GM18508 (cell line): ENCODE results near the gene BBS9.
"Not testable (repeated sequence)": the region's sequence is repeated elsewhere in the genome, so short reads cannot be mapped to it uniquely, and the experiment has no call there.

Experiments used
- ATAC-seq: cut with Tn5 transposase; IDR thresholded peaks from one replicate; pipeline ENCODE4 v1.9.1; 2021; ENCODE audit warnings: moderate number of reproducible peaks; ENCODE audit not compliant: insufficient read depth, unreplicated experiment

Gene BBS9

DNA sequence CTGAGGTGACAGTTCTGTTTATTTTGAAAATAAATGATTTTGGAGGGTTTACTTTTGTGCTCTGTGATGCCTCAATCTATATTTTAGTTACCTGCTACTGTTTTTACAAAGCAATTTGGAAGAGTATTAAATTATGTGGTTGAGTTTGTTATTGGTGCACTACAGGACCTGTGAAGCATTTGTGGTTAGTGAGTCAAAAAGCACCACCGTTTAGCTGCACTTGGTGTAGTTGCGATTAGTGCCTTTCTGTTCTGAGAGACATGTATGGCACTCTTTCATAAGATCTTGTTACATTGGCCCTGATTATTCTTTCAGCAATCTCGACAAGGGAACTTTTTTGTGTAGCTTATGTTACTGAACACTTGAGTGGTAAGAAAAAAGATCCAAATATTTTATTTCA is 132.2 kb downstream of the BBS9 start:
- peak; percentile 65 for ATAC-seq

DNA sequence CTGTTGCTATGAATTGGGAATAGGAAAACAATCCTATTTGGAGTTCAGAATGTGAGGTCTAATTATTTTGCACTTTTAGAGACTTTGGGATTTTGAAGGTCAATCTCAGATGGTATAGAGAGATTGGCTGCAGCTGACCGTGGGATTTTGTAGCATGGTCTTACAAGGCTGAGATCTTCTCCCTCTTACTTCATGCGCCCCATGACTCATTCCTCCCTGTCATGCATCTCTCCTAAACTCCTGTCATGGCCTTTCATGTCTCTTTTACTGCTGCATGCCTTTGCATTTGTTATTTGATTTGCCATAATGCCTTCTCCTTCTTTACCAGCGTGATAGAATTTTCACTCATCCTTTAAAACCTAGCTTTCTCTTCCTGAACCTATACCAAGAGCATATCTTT is 133.1 kb downstream of the BBS9 start:
- no peak for ATAC-seq

- ATAC-seq = not testable (repeated sequence)
Measured at GRCh38 chr7:33271839-33272371, 142.5 kb downstream of the BBS9 start.

DNA sequence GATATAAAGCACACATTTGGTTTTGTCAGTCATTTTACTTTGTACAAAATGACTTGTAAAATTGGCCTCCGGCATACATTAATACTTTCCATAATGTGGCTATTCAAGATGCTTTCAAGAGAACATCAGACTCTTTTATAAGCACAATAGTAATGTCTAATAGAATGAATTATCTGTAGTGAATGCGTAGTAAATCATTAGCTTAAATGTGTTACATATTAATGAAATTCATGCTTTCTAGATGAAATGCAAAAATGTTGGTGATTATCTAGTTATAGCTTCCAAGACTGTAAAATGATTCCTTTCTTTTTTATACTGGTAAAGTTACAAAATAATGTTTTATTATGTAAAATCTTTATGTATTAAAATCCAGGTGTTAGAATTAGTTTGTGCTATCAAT is 144.0 kb downstream of the BBS9 start:
- no peak for ATAC-seq

- no peak for ATAC-seq
Measured at GRCh38 chr7:33276325-33276724, 147.0 kb downstream of the BBS9 start.

DNA sequence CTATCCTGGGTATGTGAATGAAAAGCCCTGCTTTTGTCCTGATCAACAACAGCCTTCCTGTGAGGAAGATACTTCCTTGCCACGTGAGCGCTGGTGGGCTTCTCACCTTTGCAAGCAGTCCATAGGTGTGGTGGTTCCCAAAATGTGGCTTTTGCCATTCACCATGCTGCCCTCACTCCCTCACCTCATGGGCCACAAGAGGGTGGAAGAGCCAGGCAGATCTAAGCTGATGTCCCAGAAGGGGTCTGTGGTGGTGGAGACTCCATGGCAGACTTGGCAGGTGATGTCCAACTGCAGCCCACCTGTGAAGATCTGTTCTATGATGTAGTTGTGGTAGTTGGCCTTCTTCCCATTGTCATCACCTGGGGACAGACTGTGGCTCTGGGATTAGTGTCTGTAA is 147.4 kb downstream of the BBS9 start:
- ATAC-seq = no peak

DNA sequence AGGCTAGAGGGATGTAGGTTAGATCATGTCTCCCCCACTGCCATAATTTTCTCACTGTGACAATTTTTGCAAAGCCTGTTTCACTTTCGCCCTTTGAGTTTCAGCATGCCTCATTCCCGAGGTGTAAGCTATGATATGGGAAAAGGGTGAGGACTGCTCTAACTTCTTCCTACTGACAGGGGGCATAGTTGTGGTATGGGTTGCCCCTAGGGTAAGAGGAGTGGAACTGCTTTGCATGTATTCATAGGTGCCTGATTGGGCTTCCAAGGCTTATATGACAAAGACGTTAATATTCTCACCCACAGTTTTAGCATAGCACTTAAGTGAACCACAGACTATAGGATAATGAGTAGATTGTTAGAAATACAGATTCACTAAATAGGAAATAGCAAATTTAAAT is 148.7 kb downstream of the BBS9 start:
- ATAC-seq = no peak

DNA sequence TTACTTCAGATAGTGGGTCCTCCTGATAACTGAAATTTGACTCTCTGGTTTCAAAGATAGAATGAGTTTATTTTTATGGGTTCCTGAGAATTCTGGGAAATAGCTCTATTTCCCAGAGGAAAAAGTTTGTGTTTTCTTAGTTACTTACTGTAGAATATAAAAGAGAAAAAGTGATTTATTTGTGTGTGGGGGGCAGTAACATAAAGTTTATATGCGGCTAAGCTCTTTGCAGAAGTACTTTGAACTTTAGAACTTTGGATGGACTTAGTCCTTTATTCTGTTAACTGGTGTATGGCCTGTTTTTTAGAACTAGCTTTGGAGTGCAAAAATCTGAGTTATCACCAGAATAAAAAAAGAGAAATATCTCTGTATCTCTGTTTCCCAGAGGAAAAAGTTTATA is 157.1 kb downstream of the BBS9 start:
- ATAC-seq = no peak

DNA sequence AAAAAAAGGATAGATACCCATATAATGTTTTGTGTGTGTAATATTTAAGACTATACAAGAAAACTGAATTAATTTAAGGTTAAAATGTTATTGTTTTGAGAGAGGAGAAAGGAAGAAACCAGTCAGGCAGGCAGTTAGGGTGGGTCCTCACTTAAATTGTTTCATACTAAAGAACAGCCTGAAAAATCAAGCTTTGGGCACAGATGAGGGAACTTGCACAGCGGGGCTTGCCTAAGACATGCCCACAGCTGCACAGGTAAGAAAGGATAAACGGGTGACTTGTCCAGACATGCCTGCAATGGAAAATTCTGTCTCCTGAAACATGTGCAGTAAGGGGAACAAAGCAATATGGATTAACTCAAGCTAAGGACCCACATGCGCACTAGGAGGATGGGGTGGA is 158.4 kb downstream of the BBS9 start:
- no peak for ATAC-seq

- no peak for ATAC-seq
Measured at GRCh38 chr7:33298848-33299247, 169.5 kb downstream of the BBS9 start.

GRCh38 chr7:33299425-33299824 is 170.1 kb downstream of the BBS9 start:
- no peak for ATAC-seq

DNA sequence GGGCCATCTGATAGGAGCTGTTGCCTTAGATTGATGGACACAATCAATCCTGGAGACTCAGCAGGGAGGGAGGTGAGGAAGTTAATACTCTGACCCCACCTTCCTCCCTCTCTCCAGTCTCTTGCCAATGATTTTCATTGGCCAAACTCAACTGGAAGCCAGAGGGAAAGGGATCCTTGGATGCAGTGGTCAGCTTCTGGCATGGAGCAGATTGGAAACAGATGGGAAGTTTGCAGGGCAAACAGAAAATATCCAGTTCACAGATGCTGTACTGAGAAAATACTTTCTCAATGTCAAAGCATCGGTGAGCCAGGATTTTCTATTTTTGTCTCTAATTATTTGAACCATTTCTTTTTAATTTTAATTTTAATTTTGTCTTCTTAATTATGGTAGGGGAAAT is 170.8 kb downstream of the BBS9 start:
- no peak for ATAC-seq

DNA sequence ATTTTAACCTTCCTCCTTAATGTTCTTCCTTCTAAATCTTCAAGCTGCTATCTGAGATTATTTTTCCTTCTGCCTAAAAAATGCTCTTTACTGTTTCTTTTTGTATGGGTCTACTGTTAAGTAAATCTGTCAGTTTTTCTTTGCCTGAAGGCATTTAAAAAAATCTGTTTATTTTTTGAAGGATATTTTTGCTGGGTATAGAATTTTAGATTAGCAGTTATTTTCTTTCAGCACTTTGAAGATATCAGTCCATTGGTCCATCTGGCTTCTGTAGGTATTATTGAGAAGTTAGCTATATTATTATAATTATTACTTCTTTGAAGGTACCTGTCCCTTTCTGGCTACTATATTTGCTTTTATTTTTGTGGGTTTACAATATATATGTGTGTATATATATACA is 171.4 kb downstream of the BBS9 start:
- ATAC-seq = no peak

- not testable (repeated sequence) for ATAC-seq
Measured at GRCh38 chr7:33303978-33304557, 174.7 kb downstream of the BBS9 start.

DNA sequence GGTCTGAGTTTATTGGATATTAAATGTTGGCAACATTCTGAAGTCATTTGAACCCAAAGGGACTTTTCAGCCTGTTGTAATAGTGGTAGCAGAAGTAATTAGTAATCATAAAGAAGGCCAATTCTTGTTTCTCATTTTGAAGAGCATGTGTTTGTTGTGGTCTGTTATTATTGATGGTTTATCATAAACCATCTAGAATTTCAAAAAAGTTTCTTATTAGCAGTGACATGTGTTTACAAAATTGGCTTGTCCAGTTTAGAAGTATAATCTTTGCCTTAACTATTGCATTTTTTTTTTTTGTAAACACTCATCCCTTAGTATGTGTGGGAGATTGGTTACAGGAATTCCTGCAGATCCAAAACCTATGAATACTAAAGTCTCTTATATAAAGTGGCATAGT is 177.8 kb downstream of the BBS9 start:
- no peak for ATAC-seq

DNA sequence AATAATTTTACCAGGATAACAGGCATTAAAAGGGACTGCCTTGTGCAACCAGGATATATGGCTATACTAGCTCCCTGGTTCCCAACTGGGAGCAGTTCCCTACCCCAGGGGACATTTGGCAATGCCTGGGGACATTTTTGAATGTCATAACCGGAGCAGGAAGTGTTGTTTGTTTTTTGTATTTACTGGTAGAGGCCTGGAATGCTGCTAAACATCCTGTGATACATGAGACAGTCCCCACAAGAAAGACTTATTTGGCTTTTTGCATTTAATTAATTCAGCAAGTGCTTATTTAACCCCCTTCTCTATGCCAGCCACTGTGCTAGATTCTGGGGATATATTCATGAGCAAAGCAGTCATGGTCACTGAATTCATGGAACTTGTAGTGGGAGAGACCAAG is 181.2 kb downstream of the BBS9 start:
- ATAC-seq = no peak

DNA sequence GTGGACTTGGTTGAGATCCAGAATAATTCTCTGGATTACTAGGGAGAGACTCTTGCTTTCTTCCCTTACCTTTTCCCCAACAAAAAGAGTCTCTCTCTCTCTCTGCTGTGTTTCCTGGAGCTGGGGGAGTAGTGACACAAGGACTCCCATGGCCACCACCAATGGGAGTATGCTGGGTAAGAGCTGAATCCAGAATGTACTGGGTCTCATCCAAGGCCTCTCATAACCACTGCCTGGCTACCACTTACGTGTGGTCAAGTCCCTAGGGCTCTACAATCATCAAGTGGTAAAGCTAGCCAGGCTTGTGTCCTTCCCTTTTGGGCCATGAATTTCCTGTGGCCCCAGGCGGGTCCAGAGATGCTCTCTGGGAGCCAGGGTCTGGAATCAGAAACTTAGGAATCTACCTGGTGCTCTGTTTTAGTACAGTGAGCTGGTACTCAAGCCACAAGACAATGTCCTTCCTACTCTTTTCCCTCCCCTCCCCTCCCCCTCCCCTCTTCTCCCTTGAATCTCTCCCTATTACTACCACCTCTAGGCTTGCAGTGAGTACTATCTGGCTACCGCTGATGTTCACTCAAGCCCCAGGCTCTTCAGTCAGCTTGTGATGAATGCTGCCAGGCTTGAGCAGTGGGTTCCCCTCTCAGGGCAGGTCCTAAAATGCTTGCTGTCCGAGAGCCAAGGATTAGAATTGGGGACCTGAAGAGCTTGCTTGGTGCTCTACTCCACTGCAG is 196.6 kb downstream of the BBS9 start:
- no peak for ATAC-seq

- ATAC-seq = no peak
Measured at GRCh38 chr7:33326485-33326848, 197.1 kb downstream of the BBS9 start.

- no peak for ATAC-seq
Measured at GRCh38 chr7:33327427-33327826, 198.1 kb downstream of the BBS9 start.

GRCh38 chr7:33334349-33334748 is 205.0 kb downstream of the BBS9 start:
- ATAC-seq = no peak

GRCh38 chr7:33336820-33337219 is 207.5 kb downstream of the BBS9 start:
- no peak for ATAC-seq
